Thyroid gland (tissue), 4 donors: Measurements from ENCODE around the gene SLC7A5. TPM values are rescaled to one million over a fixed set of nuclear protein-coding genes. Genes with fewer than 3 reads are reported as not detected.

Experiments
- DNase-seq, 2 donors: peaks; one replicate each; pipeline ENCODE4 v3.0.0-alpha.2; 2019
- H3K27ac ChIP-seq, 3 donors: fragments of 200-600 bp; sonication (generic); 1 replicate in 2 of 3; 2 replicates in 1 of 3; pipeline ENCODE4 v1.5.1; 2016 to 2019; ENCODE audit warnings: mild to moderate bottlenecking in 1 of 3, moderate library complexity in 1 of 3
- H3K27me3 ChIP-seq: fragments of 200-600 bp; sonication (generic); one replicate; pipeline ENCODE4 v1.5.1; 2019
- H3K36me3 ChIP-seq, 2 donors: fragments of 200-600 bp; sonication (generic); one replicate each; pipeline ENCODE4 v1.5.1; 2016 to 2019
- H3K4me1 ChIP-seq, 2 donors: fragments of 200-600 bp; sonication (generic); one replicate each; pipeline ENCODE4 v1.5.1; 2017 to 2019
- H3K4me3 ChIP-seq, 3 donors: fragments of 200-600 bp; sonication (generic); replicated peaks in 1 of 3; 1 replicate in 2 of 3; 2 replicates in 1 of 3; pipeline ENCODE4 v1.5.1; 2016; ENCODE audit warnings: mild to moderate bottlenecking in 1 of 3
- H3K9me3 ChIP-seq: fragments of 200-600 bp; sonication (generic); one replicate; pipeline ENCODE4 v1.5.1; 2017
- CTCF ChIP-seq, 6 experiments: fragments of 200-600 bp in 3 of 6; fragments of 450-650 bp in 3 of 6; sonication (generic) in 3 of 6; IDR thresholded peaks; one replicate each; pipeline ENCODE4 v1.5.1; 2016 to 2019; ENCODE audit warnings: antibody characterized with exemption in 6 of 6, mild to moderate bottlenecking in 2 of 6, inconsistent platforms in 1 of 6, moderate library complexity in 1 of 6
- POLR2A ChIP-seq, 2 donors: fragments of 450-650 bp; IDR thresholded peaks; one replicate each; pipeline ENCODE4 v1.6.1; 2017; ENCODE audit warnings: antibody characterized with exemption in 2 of 2, mild to moderate bottlenecking in 2 of 2, moderate library complexity in 1 of 2
- WGBS, 2 donors: methylation state at CpG; one replicate each; pipeline ENCODE4 v1.1.5; 2017; 5-methylcytosine and 5-hydroxymethylcytosine counted together
- intact Hi-C: fragments of 100-400 bp; cut with DNase I; formaldehyde crosslinking; loops from one replicate; pipeline ENCODE4 v1.15.1; 2023
- total RNA-seq, 4 donors: library from RNA; depleted of rRNA; stranded (reverse); fragments of >200 nt; gene quantifications; one replicate each; pipeline ENCODE4 v1.2.3, GENCODE V29; 2016

The SLC7A5 gene
- total RNA-seq, 4 donors from 2014 or later = 1.1 to 5.2 (median 2.2) TPM

- intact Hi-C loops = no loop called here
- TF ChIP-seq CTCF (IDR thresholded peaks at IDR 0.05) = no peak
- TF ChIP-seq POLR2A (IDR thresholded peaks at IDR 0.05) = no peak
- WGBS, 2 donors = 82 to 95% methylated on average over 6 of the region's 6 CpGs
- H3K27me3 ChIP-seq = no peaks in the 10 kb centered on the region
- H3K27ac ChIP-seq = no peak overlapping the region
- H3K4me1 ChIP-seq = peaks cover 7 to 12% of the 10 kb centered on the region in 2 donors
- no peak overlapping the region for H3K4me3 ChIP-seq
- no peaks in the 10 kb centered on the region for H3K36me3 ChIP-seq
- no peak for DNase-seq
- no peaks in the 10 kb centered on the region for H3K9me3 ChIP-seq
These were observed 61.2 kb downstream of the SLC7A5 start for GRCh38 chr16:87808108-87808507.

GRCh38 chr16:87806641-87807546, 62.4 kb downstream of the SLC7A5 start:
- TF ChIP-seq CTCF (IDR thresholded peaks at IDR 0.05) (no peak), POLR2A (IDR thresholded peaks at IDR 0.05) (no peak)
- Histone ChIP-seq H3K36me3 (no peaks in the 10 kb centered on the region), H3K9me3 (no peaks in the 10 kb centered on the region), H3K4me1 (peaks cover 7 to 12% of the 10 kb centered on the region in 2 donors), H3K27me3 (no peaks in the 10 kb centered on the region), H3K27ac (no peak overlapping the region), H3K4me3 (peak overlapping the region in 1 of 3 donors; percentile 17)
- WGBS, 2 donors = 17 to 20% methylated on average over 22 to 23 of the region's 25 CpGs
- intact Hi-C loops = no loop called here
- peak; percentile 21 to 26 for DNase-seq

- DNase-seq = no peak
- intact Hi-C loops = no loop called here
- Histone ChIP-seq H3K4me3 (peak overlapping the region in 1 of 3 donors; percentile 17), H3K27ac (no peak overlapping the region), H3K36me3 (no peaks in the 10 kb centered on the region), H3K27me3 (no peaks in the 10 kb centered on the region), H3K9me3 (no peaks in the 10 kb centered on the region), H3K4me1 (peaks cover 7 to 12% of the 10 kb centered on the region in 2 donors)
- WGBS, 2 donors = 57 to 66% methylated on average over 6 to 15 of the region's 16 CpGs
- TF ChIP-seq CTCF (IDR thresholded peaks at IDR 0.05) = no peak
- no peak for TF ChIP-seq POLR2A (IDR thresholded peaks at IDR 0.05)
These were observed 63.1 kb downstream of the SLC7A5 start for GRCh38 chr16:87806261-87806640.

GRCh38 chr16:87803385-87803784, 65.9 kb downstream of the SLC7A5 start:
- Histone ChIP-seq H3K9me3 (no peaks in the 10 kb centered on the region), H3K27me3 (no peaks in the 10 kb centered on the region), H3K27ac (no peak overlapping the region), H3K4me3 (no peak overlapping the region), H3K4me1 (peaks cover 7 to 12% of the 10 kb centered on the region in 2 donors), H3K36me3 (no peaks in the 10 kb centered on the region)
- intact Hi-C loops = no loop called here
- no peak for DNase-seq
- TF ChIP-seq POLR2A (IDR thresholded peaks at IDR 0.05) (no peak), CTCF (IDR thresholded peaks at IDR 0.05) (no peak)
- WGBS, 2 donors = 90 to 100% methylated on average over 3 to 5 of the region's 5 CpGs

GRCh38 chr16:87802670-87803069, 66.6 kb downstream of the SLC7A5 start:
- no peak for TF ChIP-seq CTCF (IDR thresholded peaks at IDR 0.05)
- TF ChIP-seq POLR2A (IDR thresholded peaks at IDR 0.05) = no peak
- intact Hi-C loops = no loop called here
- Histone ChIP-seq H3K9me3 (no peaks in the 10 kb centered on the region), H3K4me3 (no peak overlapping the region), H3K27me3 (no peaks in the 10 kb centered on the region), H3K36me3 (no peaks in the 10 kb centered on the region), H3K27ac (no peak overlapping the region), H3K4me1 (peaks cover 7 to 12% of the 10 kb centered on the region in 2 donors)
- DNase-seq = no peak
- WGBS, 2 donors = 79 to 87% methylated on average over 8 of the region's 8 CpGs
